Stimulated activated CD4-positive, alpha-beta T cell treated with anti-CD3 and anti-CD28 coated beads, TNF-alpha, amount 100 ng/mL, for 4 hours (primary cell): Measurements from ENCODE around the gene CIB4.

Source experiments
- DNase-seq, 3 experiments: peaks; one replicate each; pipeline ENCODE4 v3.0.0-alpha.2; 2020; ENCODE audit warnings: low read depth in 3 of 3

CIB4 gene

DNA sequence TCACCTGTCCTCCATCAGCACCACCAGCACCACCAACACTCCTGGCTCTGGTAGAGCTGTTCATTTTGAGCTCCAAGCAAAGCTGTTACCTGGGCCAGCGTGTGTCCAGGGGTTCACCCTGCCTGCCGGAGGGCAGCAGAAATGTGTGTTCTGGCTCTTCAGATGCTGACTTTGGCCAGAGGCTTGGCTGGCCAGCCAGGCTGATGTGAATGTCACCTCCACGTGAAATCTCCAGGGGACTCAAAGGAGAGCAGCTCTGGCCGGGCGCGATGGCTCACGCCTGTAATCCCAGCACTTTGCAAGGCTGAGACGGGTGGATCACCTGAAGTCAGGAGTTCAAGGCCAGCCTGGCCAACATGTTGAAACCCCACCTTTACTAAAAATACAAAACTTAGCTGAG lies 33.5 kb downstream of the CIB4 start:
- DNase-seq: no peak

DNA sequence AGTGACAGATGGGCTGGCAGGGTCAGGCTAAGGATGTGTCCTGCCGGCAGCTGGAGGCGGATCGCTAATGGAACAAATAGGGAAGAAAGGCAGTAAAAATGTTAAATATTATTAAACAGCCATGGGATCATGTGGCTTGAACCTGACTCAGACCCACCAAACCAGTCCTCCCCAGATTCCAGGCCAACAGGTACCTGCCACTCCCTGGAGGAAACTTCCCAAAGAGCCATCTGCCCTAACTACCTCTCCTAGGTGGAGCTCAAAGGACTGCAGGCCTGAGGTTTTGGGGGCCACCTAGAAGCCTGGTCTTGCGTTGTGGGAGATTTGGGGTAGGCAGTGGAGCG lies 34.3 kb downstream of the CIB4 start:
- no peak for DNase-seq

DNA sequence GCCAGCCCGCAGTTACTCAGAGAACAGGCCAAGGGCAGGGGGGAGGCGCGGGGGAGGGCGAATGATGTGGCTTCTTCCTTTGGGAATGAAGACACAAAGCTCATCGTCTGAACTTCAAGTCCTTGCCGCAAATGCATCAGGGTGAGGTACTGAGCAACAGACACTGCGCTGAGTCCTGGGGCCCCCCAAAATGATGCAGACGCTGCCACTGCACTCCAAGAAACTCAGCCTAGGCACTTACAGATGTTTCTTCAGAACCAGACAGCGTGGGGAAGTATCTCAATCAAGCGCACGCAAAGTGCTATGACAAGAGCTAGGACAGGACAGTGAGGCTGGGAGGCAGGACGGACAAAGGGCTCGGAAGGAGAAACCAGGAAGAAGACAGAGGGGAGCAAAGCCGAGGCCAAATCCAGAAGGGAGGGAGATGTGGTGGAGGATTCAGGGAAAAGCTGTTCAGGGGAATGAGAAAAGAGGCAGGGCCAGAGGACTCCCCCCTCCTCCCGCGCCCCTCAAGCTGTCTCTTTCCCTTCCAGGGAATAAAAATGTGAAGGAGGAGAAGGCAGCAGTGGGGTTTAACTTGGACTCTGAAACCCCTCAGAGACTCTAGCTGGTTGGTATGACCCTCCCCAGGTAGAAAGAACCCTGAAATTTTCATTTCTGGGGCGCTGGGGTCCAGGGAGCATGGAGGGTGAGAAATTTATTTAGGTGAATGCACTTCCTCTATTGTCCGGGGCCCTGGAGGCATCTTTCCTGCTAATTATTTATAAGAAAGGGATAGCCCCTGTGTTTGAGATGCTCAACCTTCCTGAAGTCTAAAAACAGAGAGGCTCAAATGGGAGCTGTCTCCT lies 34.9 kb downstream of the CIB4 start:
- DNase-seq: no peak

DNA sequence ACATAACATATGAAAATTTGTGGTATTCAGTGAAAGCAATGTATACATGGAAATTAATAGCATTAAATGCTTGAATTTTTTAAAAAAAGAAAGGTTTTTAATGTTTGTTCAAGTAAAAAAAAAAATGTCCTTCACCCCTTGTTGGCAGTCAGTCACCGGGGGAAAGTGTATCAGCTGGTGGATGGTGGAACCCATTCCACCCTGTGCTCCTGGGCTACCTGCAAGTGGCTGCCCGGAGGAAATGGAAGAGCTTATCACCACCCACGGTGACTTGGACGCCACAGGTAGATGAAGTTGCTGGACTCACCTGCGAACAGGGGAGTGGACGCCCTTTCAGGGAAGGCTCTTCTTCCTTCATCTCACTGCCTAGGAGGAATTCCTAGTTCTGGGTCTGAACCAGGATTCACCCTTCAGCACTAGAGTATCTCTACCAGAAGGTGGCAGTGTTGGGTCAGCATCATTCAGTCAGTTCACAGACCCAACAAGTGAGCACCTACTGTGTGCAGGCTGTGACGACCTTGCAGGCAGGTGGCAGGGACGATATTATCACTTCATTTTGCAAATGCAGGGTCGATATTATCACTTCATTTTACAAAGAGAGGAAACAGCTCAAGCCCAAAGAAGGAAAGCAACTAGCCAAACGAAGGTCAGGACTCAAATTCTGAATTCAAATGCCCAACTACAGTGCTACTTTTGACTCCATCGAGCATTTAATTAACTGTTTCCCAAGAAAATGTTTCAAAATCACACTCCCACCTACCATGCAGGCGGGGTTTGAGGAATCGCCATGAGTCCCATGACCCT lies 35.8 kb downstream of the CIB4 start:
- no peak for DNase-seq

DNA sequence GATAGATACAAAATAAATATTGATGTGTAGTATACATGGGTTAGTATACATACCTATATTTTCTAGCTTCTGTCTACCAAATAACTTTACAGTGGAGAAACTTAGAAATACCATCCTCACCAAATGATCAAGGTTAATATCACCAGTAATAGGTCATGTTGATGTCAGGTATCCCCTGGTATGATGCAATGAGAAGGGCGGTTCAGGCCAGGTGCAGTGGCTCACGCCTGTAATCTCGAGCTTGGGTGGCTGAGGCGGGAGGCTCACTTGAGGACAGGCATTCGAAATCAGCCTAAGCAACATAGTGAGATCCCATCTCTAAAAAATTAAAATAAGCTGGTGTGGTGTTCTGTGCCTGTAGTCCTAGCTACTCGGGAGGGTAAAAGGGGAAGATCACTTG lies 38.6 kb downstream of the CIB4 start:
- DNase-seq: no peak

DNA sequence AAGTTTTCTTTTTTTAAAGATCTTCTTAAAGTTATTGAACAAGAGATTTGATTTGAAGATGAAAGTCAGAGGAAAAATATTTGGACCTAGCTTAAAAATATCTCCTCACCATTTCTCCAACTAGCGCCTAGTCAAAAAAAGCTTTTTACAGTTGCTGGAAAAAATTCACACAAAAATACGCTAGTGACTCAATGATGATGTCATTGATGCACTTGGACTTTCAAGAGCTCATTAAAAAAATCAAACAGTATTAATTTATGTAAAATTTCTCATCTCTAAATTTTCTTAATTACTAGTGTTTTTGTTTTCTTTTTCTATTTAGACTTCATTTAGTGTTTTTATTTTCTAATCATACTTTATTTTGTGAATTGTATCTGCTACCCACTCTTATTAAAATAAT lies 41.8 kb downstream of the CIB4 start:
- no peak for DNase-seq

DNA sequence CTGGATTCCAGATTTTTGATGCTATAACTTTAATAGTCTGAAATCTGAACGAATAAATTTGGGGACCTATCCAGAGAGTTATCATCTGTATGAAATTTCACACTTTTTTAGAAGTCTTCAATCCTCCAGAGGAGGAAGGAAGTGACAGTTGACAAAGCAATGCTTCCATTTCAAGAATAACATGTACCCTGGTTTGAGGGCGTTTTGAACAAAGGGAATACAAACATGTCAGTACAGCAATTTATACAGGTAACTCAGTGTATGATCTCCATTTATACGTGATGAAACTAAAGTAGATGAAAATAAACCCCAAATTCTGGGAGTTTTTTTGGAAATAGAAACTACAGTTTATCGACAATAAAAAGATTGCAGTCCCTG lies 42.2 kb downstream of the CIB4 start:
- DNase-seq: no peak

DNA sequence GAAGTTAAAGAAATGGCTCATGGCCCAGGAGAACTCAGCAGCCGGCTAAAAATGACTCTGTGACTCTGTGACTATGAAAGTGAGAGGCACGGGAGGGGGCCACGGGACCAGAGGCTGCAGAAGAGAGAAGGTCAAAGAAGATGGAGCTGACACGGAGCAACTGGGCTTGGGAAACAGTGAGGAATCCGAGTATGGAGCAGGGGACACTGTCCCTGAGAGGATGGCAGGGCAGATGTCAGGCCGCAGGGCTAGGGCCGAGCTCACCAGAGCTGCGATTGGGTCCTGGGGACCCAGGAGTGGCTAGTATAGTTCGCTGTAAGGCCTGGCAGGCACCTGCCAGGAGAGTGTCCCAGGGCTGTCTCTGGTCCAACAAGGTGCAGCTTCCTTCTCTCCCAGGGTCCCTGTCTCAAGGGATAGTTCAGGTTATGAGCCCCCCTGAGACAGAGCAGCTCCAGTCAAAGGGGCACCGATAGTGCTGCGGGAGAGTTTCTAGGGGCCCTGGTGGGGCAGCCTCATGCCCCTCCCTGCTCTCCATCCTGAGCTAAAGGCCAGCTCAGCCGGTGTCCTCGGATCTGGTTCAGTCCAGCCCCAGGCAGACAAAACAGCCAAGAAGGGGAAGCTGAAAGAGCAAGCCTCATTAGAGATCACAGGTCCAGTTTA lies 42.7 kb downstream of the CIB4 start:
- no peak for DNase-seq

DNA sequence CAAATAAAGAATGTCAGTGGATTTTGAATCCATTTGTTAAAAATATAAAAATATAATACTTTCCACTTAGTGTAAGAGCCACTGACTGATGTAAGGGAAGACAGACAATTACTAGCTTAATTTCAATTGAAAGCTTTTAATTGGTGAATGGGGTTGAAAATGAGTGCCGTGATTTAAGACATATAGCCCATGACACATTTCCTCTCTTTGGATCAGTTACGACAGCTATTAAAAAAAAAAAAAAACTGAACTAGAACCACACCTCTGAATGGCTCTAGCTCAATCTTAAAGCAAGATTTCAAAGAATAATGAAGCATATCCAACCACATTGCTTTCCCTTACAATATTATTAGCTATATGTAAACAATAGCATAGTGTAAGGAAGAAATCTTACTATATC lies 44.0 kb downstream of the CIB4 start:
- DNase-seq: no peak

DNA sequence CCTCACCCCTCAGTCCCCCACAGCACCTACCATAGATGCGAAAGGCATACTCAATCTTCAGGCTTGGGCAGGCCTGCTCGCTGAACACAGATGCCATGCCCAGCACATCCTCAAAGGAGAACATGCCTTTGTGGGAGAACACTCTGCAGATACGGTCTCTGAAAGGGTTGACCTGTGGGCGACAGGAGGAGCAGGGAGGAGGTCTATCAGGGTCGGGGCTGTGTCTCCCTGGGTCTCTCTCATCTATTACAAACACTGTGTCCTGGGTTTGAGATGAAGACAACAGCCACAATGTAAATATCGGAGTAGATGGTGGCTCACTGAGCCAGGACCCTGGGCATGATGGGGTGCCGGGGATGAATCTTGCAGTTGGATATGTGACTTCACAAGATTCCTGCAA lies 46.0 kb downstream of the CIB4 start:
- DNase-seq: no peak

DNA sequence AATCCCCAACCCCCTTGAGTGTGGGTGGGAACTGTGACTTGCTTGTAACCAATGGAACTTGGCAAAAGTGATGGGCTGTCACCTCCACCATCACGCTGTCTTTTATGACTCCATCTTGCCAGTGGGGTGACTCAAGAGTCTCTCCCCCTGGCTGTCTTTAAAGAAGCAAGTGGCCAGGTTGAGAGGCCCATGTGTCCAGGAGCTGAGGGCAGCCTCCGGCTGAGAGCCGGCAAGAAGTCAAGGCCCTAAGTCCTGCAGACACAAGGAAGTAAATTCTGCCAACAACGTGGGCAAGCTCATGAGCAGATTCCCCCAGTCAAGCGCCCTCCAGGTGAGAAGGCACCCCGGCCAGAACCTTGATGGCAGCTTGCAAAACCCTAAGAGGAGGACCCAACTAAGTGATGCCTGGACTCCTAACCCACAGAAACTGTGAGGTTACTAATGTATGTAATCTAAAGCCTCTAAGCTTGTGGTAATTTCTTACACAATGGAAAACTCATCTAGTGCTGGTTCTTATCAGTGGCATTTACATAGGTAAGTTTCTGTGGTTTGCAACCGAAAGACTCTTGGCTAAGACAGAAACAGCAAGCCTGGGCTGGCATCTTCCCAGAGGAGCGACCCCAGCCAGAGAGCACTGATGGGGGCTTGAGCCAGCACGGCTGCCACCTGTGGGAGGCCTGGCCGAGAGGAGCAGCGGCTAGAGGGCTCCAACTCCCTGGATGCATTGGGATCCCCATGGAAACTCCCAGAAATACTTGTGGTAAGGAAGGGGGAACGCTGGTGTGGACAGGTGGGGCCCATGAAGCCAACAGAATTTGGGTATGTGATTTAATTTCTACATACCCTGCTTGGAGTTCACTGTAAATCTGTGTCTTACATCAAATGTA lies 49.3 kb downstream of the CIB4 start:
- no peak for DNase-seq

DNA sequence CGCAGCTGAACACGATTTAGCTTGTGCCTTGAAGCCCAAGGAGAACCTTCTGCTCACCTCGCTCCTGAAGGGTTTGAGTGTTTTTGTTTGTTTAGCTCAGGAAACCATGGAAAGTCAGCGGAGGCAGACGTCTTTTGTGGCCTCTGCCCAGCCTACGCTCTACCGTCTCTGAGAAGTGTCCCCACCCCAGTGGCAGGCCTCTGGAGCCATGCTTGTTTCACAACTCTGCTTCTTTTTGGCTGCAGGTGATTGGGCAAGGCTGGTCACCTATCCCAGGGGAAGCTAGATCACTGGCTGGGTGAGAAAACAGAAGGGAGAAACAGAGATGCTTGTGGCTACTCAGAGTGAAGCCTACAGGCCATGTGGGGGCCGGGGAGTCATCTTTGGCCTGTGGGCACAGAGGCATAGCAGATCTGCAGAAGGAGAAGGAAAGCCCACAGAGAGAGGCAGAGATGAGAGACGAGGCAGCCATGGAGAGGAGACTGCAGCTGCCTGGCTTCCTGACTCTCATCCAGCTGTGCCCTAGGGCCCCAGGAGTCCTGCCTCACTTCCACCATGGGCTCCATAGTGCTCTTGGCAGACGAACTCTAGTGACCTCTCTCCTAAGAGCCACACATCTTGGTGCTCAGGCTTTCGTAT lies 50.1 kb downstream of the CIB4 start:
- DNase-seq: no peak

DNA sequence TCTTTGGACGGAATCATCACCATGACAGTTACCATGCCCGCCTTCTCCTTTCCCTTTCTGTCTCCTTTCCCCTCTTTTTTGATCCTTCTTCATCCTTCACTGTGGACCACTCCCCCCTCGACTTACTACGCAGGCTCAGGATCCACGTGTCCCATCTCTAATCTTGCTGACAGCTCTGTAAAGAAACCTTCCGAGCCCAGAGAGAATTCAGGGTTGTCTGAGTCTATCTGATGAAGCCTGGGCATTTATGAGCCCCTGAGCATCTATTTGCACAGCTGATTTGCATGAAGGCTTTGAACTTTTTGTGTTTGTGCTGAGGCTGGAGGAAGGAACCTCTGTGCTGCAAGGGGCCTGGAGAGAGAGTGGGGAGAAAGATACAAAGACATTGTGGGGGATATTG lies 50.7 kb downstream of the CIB4 start:
- no peak for DNase-seq

DNA sequence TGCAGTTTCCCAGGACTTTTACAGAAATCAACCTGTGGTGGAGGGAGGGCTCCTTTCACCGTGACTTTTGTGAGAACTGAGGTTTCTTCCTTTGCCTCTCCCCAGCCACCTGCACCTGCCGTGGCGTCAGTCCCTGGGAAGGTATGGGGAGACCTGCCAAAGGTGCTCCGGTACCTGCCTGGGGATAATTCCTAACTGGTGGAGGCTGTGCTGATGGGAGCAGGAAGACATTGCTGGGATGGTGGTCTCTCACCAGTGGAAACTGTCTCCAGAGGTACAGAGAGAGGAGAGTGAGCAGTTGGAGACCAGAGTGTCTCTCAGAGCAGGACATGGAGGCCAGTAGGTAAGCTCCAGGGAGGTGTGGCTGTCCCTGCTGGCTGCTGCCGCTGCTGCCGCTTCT lies 52.6 kb downstream of the CIB4 start:
- no peak for DNase-seq

DNA sequence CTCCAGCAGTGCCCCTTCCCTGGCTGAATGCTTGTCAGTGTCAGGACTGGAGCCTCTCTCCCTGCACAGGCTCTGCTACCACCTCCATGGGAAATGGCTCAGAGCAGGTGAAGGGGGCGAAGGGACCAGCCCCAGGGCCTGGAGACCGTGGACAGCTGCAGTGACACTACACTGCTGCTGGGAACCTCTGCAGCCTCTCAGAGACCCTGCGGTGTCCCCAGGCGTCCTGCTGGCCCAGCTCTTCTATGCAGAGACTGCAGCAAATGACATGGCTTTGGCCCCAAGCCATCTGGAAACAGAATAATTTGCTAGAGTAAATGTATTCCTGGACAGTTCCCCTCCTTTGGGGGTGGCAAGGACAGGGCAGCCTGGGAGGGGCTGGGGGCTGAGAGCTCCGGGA lies 53.2 kb downstream of the CIB4 start:
- DNase-seq: no peak

DNA sequence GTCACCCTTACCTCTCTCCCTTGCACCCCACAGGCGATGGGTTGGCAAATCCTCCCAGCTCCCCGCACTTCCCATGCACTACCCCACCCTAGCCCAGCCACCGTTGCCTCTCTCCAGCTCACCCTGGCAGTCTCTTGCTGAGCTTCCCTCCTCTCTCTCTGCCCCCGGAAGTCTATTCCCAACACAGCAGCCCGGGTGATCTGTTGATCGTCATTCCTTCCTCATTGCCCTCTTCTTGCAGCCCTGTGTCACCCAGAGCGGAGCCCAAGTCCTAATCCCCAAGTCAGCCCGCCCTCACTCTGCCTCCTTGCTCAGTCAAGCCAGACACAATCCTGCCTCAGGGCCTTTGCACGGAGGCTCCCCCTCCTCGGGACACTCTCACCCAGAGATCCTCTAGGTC lies 55.2 kb downstream of the CIB4 start:
- DNase-seq: no peak

DNA sequence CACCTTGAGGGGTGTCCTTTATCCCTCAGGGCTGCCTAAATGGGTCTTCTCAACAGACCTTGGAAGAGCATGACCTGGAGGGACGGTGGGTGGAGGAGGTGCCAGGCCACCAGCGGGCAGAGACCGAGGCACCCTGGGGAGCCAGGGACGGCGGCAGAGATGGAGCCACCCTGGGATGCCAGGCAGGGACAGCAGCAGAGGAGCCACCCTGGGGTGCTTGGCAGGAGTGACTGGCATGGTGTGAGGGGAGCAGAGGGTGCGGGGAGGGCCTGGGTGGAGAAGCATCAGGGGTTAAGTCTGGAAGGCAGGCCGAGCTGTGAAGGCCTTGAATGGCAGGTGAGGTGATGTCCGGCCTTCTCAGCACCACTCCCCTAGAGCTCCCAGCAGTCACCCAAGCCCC lies 56.1 kb downstream of the CIB4 start:
- no peak for DNase-seq

DNA sequence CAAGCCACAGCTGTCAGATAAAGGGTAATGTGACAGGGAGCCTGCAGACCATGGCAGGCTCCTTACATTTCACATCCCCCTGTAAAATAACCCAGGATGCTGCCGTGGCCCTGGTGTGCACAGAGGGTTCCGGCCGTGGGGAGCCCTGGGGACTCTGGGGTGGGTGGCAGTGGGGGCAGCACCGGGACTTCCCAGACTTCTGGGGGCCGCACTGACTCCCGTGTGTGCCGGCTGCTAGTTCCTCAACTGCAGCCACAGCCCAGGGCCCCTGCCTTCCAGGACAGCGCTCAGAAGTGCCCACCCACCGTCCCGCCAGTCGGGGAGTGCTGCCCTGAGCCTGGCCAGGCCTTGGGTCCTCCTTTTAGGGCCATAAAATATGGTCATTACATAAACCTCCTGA lies 56.5 kb downstream of the CIB4 start:
- DNase-seq: no peak

DNA sequence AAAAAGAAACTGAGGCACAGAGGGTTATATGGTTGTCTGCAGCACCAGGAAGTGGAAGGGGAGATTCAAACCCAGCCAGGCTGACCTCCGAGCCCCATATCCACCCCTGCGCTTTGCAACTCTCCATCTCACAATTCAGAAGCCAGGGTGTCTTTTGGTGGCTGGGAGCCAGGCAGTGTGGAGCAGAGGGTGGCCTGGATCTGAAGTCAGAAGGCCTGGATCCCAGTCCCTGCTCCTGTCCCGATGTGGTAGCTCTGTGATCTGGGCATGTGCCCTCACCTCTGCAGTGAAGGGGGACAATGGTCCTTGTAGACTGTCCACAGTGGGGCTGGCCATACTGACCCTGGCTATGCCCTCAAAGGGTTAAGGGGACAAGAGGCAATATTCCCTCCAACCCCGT lies 57.0 kb downstream of the CIB4 start:
- DNase-seq: no peak

DNA sequence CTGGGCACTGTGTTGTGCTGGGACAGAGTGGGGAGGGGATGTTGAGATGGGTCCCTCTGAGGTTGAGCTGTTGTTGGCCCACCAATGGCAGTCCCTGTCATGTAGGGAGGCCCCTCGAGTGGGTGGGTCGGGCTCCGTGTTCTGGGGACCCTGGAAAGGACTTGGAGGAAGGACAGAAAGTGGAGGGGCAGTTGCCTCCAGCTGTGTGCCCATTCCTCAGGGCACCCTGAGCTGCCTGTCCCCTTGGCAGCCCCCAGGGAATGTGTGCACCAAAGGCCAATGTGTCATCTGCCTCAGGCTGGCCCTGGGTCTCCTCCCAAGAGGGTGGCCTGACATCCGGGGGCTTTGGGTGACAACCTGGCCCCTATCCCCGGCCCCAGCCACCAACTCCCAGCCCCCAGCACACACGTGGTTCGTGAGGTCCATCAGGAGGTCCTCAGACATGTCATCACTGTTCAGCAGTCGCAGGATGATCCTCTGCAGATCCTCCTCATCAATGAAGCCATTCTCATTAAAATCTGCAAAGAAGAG lies 57.7 kb downstream of the CIB4 start:
- DNase-seq: no peak

DNA sequence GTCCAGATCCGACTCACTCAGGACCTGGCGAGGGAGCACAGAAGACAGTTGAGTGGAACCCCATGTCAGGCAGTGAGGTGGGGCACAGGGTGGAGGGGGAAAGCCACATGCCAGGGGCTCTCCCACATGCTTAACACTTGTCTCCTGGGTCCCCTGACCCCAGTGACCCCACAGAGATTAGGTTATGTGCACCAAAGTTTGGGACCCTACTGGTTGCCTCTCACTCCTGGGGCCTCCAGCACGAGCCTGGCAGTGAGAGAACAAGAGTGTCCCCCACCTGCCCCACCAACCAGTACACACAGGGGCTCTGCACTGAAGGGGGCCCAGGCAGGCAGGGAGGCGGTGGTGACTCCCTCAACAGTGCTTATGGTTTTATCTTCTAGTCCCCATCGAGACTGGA lies 58.3 kb downstream of the CIB4 start:
- DNase-seq: no peak
